MG63 (cell line): ENCODE data around the gene HNRNPA1. TPM values are rescaled to one million over a fixed set of nuclear protein-coding genes. Genes with fewer than 3 reads are reported as not detected.

Source experiments
- DNase-seq: peaks from one replicate; pipeline ENCODE4 v3.0.0-alpha.2; 2020
- H3K27me3 ChIP-seq: fragments of 250-450 bp; sonication (Bioruptor Pico); 2 replicates; pipeline ENCODE4 v1.5.1; 2020; ENCODE audit warnings: mild to moderate bottlenecking, moderate library complexity
- H3K36me3 ChIP-seq: fragments of 250-450 bp; sonication (Bioruptor Pico); 2 replicates; pipeline ENCODE4 v1.5.1; 2020; ENCODE audit warnings: mild to moderate bottlenecking, moderate library complexity
- H3K4me3 ChIP-seq: fragments of 250-450 bp; sonication (Bioruptor Pico); 2 replicates; pipeline ENCODE4 v1.5.1; 2020; ENCODE audit warnings: mild to moderate bottlenecking, moderate library complexity
- H3K9me3 ChIP-seq: fragments of 250-450 bp; sonication (Bioruptor Pico); 2 replicates; pipeline ENCODE4 v1.5.1; 2020; ENCODE audit warnings: mild to moderate bottlenecking, moderate library complexity
- total RNA-seq: library from RNA; depleted of rRNA; stranded (reverse); fragments of >200 nt; shearing (Covaris generic); gene quantifications from 2 replicates; pipeline ENCODE4 v1.2.3, GENCODE V29; 2014; ENCODE audit warnings: low replicate concordance

The HNRNPA1 gene
- total RNA-seq, 1 experiment from 2014 or later: 84.7 TPM

DNA sequence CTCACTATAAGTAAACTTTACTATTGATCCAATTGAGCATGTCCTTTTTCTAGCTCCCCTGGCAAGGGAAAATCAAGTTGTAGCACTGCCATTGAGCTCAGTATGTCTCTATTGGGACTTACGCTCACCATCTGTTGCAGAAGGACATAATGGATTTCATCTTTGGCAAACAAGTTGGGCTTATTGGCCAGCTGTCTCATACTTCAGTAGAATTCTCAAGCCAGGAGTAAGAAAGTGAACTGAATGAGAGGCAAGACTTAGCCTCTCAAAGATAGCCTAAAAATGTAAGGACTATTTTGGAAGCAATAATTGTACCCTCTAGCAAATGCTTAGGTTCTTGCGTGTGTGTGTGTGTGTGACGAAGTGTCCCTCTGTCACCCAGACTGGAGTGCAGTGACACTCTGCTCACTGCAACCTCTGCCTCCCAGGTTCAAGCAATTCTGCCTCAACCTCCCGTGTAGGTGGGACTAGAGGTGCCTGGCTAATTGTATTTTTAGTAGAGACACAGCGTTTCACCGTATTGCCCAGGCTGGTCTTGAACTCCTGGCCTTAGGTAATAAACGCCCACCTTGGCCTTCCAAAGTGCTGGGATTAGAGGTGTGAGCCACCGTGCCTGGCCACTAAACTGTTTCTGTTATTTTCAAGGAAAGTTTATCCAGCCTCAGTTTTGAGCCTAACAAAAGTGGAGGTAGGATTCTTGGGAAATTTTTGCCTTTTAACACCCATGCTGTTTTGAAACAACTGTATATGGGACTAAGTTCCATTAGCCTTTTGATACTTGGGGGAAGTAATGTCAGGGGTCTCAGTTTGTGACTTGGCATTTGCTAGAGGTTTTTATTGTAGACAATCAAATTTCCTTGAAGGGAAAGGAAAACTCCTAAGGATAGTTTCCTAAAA lies 7.0 kb downstream of the HNRNPA1 start:
- H3K36me3 ChIP-seq: peaks cover 59% of the 10 kb centered on the region
- H3K4me3 ChIP-seq: no peak overlapping the region
- DNase-seq: no peak
- no peaks in the 10 kb centered on the region for H3K27me3 ChIP-seq
- H3K9me3 ChIP-seq: no peaks in the 10 kb centered on the region

DNA sequence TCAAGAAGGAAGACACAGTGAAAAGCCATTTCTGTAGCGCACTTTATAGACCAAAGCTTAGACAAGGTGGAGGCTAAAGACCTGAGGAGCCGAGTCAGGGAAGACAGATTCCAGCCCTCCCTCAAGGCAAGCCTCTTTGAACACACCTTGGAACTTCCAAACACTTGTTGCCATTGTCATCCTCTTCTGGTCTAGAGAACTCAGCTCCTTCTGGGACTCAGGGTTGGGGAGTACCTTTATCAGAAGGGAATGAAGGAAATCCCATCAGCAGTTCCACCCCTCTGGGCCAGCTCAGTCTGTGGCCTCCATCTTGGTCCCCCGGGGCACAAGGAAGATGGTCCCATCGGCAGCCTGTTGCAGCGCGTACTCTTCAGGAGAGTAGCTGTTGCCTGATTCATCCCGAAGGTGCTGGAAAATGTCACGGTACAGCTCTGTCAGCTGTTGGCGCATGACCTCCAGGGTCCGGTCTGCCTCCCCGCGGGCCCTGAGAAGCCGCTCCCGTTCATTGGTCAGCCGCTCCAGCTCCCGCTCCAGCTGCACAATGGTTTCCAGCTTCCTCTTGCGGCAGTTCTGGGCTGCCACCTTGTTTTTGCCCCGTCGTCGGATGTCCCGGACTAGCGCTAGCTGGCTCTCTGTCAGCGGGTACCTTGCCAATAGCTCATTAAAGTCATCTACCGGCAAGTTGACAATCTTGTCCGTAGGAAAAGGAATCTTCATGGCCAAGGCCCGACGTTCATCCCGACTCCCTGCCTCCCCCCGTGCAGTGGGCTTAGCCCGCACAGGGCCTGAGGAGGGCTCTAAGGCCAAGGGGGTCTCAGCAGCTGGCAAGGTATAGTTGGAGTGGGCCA lies 11.8 kb downstream of the HNRNPA1 start:
- DNase-seq: no peak
- Histone ChIP-seq H3K4me3 (no peak overlapping the region), H3K36me3 (peaks cover 12% of the 10 kb centered on the region), H3K9me3 (no peaks in the 10 kb centered on the region), H3K27me3 (no peaks in the 10 kb centered on the region)

DNA sequence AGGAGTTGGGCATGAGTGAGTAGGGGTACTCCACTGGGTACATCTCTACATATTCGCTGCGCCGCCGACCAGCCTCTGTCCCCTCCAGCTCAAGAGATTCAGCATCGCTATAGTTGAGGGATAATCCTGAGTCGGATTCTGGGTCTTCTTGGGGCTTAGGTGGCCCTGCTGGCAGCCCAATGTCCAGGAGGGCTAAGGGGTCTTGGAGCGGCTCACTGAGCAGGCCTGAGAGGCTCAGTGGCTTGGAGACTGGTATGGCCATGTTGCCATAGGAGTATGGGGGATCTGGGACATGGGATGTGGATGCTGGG lies 12.4 kb downstream of the HNRNPA1 start:
- Histone ChIP-seq H3K27me3 (no peaks in the 10 kb centered on the region), H3K36me3 (peaks cover 6% of the 10 kb centered on the region), H3K9me3 (no peaks in the 10 kb centered on the region), H3K4me3 (no peak overlapping the region)
- DNase-seq: no peak

DNA sequence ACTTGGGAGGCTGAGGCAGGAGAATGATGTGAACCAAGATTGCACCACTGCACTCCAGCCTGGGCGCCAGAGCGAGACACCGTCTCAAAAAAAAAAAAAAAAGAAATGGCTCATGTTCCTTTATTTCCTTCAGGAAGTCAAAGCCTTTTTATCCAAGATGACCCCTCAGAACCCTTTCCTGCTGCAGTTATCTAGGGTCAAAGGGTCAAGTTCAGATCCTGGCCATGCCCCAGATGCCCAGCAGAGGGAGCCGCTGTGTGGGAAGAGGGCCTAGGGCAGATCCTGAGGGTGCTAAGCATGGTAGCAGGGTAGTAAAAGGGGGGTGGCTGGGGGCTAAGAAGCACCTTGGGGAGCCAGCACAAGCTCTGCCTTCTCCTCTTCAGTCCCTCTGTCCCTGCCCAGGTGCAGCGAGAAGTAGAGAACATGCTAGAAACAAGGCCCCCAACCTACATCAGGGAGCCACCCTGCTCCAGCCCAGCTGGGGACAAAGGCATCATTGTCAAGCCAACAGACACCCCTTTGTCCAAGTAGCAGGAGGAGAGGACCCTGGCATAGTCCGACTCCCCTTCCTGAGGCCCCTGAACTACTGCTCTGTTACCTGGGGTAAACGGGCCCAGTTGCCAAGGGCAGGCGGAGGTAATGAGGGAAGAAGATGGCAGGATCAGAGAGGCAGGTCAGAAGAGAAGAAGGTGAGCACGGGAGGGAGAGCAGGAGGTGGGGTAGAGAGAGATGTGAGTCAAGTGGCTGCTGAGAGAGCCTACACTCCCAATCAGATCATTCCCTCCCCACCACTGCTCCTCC lies 13.8 kb downstream of the HNRNPA1 start:
- no peaks in the 10 kb centered on the region for H3K27me3 ChIP-seq
- H3K9me3 ChIP-seq: no peaks in the 10 kb centered on the region
- H3K4me3 ChIP-seq: no peak overlapping the region
- DNase-seq: peak; percentile 42
- no peaks in the 10 kb centered on the region for H3K36me3 ChIP-seq

DNA sequence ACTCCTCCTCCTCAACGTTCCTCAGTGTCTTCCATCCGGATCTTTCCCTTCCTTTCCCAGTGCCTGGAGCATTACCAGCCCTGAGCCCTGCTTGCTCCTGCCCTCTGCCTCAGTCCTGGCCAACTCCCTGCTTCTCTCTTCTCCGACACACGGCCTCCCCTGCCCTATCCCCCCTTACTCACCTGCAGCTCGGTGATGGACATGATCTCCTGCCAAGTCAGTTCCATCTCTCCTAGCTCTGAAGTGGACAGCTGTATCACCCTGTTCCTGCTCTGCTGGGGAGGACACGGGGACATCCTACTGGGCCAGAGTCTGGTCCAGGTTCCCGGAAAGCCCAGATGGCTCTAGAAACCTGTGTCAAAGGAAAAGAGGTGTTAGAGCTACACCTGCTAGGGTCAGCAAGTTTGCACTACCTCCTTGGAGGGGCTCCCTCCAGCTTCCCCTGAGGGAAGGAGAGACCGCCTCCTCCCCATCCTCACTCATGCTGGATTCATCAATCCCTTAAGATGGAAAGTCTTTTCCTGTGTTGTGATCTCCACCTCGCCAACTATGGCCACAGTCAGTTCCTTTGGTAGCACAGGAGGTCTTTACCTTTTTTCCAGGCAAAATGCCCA lies 14.5 kb downstream of the HNRNPA1 start:
- Histone ChIP-seq H3K9me3 (no peaks in the 10 kb centered on the region), H3K36me3 (no peaks in the 10 kb centered on the region), H3K27me3 (0 out of 2 replicates have a peak, but pooled peaks cover 2% of the 10 kb centered on the region), H3K4me3 (no peak overlapping the region)
- DNase-seq: no peak

DNA sequence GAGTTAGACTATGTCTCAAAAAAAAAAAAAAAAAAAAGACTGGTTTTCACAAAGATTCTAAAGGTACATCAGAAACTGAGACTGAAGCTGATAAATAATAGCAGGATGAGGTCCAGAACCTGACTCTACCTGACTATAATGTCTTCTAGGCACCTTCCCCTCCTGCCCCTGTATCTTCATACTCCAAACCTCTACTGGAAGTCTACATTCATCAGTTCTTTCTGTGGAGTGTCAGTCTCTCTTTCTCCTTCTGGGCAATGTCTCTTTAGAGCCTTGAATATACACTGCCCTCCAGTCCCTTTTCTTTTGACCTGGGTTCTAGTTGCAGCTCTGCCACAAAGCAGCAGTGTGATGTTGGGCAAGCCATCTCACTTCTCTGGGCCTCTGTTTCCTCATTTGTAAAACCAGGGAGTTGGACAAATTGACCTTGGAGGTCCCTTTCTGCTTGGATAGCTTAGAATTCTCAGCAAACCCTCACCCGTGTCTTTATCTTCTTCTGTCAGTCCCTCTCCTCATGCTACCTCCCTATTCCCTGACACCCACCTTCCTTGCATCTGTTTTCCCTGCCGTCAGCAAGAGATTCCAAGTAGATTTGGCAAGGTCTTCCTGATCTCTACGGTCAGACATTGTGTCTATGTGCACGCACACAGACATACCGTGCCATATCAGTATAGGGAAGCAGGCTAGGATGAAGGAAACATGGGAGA lies 16.0 kb downstream of the HNRNPA1 start:
- H3K9me3 ChIP-seq: no peaks in the 10 kb centered on the region
- H3K4me3 ChIP-seq: no peak overlapping the region
- 0 out of 2 replicates have a peak, but pooled peaks cover 5% of the 10 kb centered on the region for H3K27me3 ChIP-seq
- H3K36me3 ChIP-seq: no peaks in the 10 kb centered on the region
- no peak for DNase-seq

DNA sequence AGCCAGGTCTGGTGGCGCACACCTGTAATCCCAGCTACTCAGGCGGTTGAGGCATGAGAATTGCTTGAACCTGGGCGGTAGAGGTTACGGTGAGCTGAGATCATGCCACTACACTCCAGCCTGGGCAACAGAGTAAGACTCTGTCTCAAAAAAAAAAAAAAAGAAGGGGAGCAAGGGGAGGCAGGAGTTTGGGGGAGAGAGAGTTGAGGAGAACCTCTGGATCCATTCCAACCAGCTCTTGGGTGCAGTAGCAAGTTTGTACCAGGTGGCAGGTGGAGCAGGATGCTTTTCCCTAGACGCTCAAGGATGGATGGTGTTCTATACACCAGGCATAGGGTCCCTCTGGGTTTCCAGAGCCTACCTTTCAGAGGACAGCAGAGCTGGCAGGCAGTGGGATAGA lies 18.4 kb downstream of the HNRNPA1 start:
- Histone ChIP-seq H3K9me3 (no peaks in the 10 kb centered on the region), H3K36me3 (no peaks in the 10 kb centered on the region), H3K4me3 (no peak overlapping the region), H3K27me3 (peaks cover 7% of the 10 kb centered on the region)
- DNase-seq: no peak

DNA sequence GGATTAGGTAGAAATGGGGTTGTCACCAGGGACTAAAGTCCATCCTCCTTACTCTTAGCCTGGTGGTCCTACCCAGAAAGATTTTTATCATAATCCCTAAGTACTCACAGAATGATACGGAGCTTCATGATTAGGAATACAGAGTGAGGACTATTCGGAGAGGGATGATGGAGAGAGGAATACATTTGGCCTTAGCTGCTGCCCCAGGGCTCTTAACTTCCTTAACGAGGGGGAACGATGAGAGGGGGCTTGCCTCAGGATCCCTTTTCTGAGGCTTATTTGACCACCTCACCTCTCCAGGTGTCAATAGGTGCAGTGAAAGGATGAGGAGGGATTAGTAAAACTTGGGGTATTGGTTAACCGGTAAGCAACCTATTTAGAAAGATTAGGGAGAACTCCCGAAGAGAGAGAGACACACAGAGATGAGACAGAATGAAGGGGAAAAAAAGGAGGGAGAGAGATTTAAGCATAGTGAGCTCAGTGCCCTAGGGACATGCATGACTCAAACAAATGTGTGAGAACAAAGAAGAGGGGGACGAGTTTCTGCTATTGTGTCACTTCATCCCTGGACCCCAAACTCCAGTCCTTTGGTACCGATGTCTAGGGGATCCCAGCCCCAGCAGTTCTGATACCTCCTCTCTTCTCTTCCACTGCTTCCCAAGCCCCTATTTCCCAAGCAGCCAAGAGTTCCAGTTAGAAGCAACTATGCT lies 19.1 kb downstream of the HNRNPA1 start:
- no peaks in the 10 kb centered on the region for H3K36me3 ChIP-seq
- H3K4me3 ChIP-seq: no peak overlapping the region
- H3K27me3 ChIP-seq: peaks cover 7% of the 10 kb centered on the region
- H3K9me3 ChIP-seq: no peaks in the 10 kb centered on the region
- DNase-seq: no peak

DNA sequence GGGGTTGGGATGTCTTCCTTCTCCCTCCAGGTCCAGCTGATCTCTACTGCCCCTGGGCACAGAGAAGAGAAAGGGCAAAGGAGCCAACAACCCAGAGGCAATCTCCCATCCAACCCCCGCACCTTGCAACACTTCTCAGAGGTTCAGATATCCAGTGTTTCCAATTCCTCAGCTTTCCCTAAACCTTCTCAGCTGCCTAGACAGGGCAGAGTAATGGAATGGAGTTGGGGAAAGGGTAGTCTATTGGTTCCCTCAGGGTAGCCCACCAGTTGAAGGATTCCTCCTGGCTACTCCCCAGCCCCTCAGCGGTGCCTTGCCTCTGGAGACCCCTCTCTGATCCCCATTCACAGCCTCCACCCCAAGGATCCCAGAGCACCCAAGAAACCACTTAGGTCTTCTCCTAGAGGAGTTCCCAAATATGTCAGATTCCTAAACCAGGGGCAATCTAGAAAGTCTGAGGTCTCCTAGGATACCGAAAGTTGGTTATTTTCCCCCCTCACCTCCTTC lies 19.8 kb downstream of the HNRNPA1 start:
- Histone ChIP-seq H3K27me3 (peaks cover 7% of the 10 kb centered on the region), H3K36me3 (no peaks in the 10 kb centered on the region), H3K9me3 (no peaks in the 10 kb centered on the region), H3K4me3 (peak overlapping the region; percentile 12; the same call in 1 of the 2 replicates)
- no peak for DNase-seq

DNA sequence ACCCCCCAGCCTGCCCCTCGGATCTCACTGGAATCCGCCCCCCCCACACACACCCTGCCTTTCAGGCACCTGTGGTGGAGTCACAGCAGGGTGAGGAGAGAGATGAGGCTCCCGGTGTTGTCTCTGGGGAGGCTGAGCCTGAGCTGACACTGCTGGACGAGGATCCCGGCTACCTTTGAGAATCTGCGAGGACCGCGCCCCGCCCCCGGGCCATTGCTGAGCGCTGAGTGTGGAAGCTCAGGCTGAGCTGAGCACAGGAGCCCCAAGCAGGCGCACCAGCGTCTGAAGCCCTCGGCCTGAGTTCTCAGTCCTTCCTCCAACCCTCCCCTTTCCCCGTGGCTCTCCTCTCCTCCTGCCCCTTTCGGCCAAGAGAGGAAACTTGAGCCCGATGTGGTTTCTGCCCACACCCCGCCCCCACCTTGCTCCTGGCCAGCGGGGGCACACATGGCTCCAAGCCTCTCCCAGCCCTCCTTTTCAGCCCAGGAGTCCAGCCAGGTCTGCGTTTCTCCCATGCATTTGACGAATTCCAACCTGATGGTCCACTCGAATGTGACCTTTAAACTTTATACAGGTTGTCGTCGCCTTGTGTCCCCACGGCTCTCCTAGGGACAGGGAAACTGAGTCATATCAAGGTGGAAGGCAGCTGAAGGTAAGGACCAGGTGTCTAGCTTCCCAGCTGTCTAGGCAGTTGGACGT lies 20.4 kb downstream of the HNRNPA1 start, which contains the start of gene NFE2:
NFE2 (minus strand) TSS at position 284 of the 696 bp plus-strand sequence. CDS start 5,767 bp downstream, outside the sequence.
- H3K4me3 ChIP-seq: peak within 1 kb of the TSS; percentile 12; the same call in 1 of the 2 replicates
- H3K27me3 ChIP-seq: peaks cover 7% of the 10 kb centered on the region
- DNase-seq: peak; percentile 66
- H3K9me3 ChIP-seq: no peaks in the 10 kb centered on the region
- H3K36me3 ChIP-seq: no peaks in the 10 kb centered on the region

DNA sequence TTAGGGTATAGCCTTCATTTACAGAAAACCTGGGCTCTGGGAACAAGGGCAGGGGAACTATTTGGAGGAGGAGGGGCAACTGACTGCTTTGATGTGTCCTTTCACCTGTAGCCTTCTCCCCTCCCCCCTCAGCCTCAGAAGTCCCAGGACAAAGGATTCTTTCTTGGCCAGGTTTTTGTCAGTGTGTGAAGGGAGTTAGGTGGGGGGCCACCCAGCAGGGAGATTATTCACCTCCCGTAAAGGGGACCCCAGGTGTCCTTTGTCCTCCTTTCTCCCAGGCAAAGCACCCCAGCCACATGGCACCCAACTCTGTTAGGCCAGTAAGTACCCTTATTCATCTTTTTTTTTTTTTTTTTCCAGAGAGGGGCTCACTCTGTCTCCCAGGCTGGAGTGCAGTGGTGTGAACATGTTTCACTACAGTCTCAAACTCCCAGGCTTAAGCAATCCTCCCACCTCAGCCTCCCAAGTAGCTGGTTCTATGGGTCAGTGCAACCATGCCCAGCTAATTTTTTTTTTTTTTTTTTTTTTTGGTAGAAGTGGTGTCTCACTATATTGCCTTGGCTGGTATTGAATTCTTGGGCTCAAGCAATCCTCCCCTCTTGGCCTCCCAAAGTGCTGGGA lies 21.0 kb downstream of the HNRNPA1 start:
- DNase-seq: no peak
- H3K4me3 ChIP-seq: no peak overlapping the region
- H3K27me3 ChIP-seq: peaks cover 7% of the 10 kb centered on the region
- no peaks in the 10 kb centered on the region for H3K9me3 ChIP-seq
- no peaks in the 10 kb centered on the region for H3K36me3 ChIP-seq

DNA sequence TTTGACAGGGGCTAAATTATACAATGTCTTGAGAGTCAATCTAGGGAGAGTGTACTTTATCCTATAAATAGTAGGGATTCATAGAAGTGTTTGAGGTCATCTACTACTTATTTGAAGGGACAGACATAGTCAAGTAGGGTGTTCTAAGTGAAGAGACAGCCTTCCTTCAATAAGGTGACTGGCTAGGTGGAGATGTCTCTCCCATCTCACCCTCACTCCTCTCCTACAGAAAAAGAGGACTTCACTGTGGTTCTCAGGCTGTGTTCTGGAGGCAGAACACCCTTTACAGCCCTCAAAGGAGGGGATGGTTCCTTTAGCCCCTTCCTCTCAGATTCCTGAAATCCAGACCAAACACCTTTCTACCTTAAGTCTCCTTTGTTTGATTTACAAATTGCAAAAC lies 23.1 kb downstream of the HNRNPA1 start:
- Histone ChIP-seq H3K9me3 (no peaks in the 10 kb centered on the region), H3K36me3 (no peaks in the 10 kb centered on the region), H3K27me3 (peaks cover 7% of the 10 kb centered on the region), H3K4me3 (no peak overlapping the region)
- DNase-seq: no peak

DNA sequence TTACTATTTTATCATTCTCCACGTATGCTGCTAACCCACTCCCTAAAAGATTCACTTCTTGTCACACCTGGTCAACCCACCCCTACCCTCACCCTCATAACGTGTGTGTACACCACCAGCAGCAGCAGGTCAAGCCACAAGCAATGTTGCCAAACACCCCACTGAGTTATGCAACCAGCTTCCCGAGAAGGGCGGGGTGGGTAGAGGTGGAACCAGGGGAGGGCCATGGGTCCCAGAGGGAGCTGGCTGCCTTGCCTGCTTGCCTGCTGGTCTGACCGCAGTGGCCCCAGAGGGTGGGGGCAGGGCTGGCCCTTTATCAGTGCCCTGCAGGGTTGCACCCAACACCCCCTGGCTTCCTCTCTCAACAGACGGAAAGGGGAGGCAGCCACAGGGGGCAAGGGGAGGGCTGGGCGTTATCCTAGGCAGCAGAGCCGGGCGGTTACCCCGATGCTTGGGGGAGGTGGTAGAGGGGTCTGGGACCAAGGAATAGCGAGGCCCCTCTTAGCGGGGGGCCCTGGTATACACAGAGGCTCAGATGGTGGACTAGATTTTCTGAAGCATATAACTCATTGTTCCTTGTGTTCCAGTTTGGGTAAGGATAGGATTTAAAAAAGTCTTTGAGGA lies 23.8 kb downstream of the HNRNPA1 start:
- H3K9me3 ChIP-seq: no peaks in the 10 kb centered on the region

More for the DNA sequence above, 23.8 kb downstream of the HNRNPA1 start:
- Histone ChIP-seq H3K4me3 (no peak overlapping the region), H3K36me3 (no peaks in the 10 kb centered on the region), H3K27me3 (peaks cover 7% of the 10 kb centered on the region)
- DNase-seq: no peak
